Measurements from ENCODE around the gene CRABP1.

- no peak for TF ChIP-seq CTCF (IDR thresholded peaks at IDR 0.05)
- no peak for TF ChIP-seq POLR2AphosphoS5 (IDR thresholded peaks at IDR 0.05)
Observed at GRCh38 chr15:78301326-78301725, 38.8 kb upstream of the CRABP1 start.

Data from gastroesophageal sphincter (tissue), 3 donors.